Nephron (organoid): ENCODE data around the gene VEGFB.
"Not testable (repeated sequence)": the region's sequence is repeated elsewhere in the genome, so short reads cannot be mapped to it uniquely, and the experiment has no call there.

Experiments used
- H3K27ac Mint-ChIP-seq, 3 experiments: 2 replicates each; pipeline ENCODE4 v1.8.0; 2020; ENCODE audit warnings: mixed read lengths in 3 of 3, mild to moderate bottlenecking in 2 of 3, moderate library complexity in 1 of 3
- H3K27me3 Mint-ChIP-seq: 2 replicates; pipeline ENCODE4 v1.8.0; 2021; ENCODE audit warnings: low read depth, mild to moderate bottlenecking, moderate library complexity, mixed read lengths
- H3K36me3 Mint-ChIP-seq: 2 replicates; pipeline ENCODE4 v1.8.0; 2020; ENCODE audit warnings: low read depth, mixed read lengths
- H3K4me1 Mint-ChIP-seq: 2 replicates; pipeline ENCODE4 v1.8.0; 2020; ENCODE audit warnings: mixed read lengths
- H3K4me3 Mint-ChIP-seq, 3 experiments: 2 replicates each; pipeline ENCODE4 v1.8.0; 2020; ENCODE audit warnings: mild to moderate bottlenecking in 3 of 3, mixed read lengths in 3 of 3, moderate library complexity in 2 of 3
- H3K9me3 Mint-ChIP-seq: 2 replicates; pipeline ENCODE4 v1.8.0; 2020; ENCODE audit warnings: mixed read lengths
- TF ChIP-seq, protein P1 (sequence below), 3 experiments: fragments of 200-600 bp; sonication (generic); IDR thresholded peaks; one replicate each; pipeline ENCODE4 v1.5.0; 2021; ENCODE audit warnings: antibody characterized with exemption in 3 of 3; ENCODE audit not compliant: unreplicated experiment in 3 of 3

VEGFB gene

DNA sequence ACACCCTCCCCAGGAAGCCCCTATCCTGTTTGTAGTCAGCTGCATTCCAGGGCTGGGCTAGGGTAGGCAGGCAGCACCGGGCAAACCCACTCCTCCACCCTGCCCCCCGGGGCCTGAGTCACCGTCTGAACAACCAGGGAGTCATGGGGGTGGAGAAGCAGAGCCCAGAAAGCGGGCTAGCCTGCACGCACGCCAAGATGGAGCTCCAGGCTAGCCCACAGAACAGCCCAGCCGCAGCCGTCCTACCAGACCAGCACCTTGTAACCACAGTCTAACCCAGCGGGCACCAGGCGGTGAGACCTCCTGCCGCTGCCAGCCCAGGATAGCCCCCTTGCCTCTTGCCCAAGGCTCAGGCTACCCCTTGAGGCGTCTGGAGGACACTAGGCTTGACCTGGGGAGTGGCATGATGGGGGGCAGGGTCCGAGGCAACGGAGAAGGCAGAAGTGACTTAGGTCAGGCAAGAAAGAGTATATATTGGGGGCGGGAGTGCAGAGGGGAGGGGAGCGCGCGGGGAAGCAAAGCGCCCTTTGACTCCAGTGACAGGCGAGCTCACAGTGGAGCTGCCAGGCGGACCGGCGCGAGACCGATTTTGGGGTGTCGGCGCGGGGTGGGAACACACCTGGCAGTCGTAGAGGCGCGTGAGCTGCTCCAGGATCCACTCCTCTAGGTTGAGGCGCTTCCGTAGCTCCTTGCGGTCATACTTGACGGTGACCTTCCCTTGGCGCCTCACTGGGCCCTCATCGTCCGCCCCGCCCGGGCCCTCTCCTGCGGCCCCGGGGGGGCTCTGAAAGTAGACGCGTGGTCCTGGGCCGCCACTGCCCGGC lies 11.6 kb downstream of the VEGFB start:
- Mint-ChIP-seq H3K27ac (peak overlapping the region; percentile 76 to 88 (median 86)), H3K27me3 (no peaks in the 10 kb centered on the region), H3K9me3 (no peaks in the 10 kb centered on the region), H3K4me1 (peaks cover 27% of the 10 kb centered on the region), H3K4me3 (peak overlapping the region; percentile 90 to 96 (median 91)), H3K36me3 (peaks cover 6% of the 10 kb centered on the region)
- TF ChIP-seq, protein P1, sequence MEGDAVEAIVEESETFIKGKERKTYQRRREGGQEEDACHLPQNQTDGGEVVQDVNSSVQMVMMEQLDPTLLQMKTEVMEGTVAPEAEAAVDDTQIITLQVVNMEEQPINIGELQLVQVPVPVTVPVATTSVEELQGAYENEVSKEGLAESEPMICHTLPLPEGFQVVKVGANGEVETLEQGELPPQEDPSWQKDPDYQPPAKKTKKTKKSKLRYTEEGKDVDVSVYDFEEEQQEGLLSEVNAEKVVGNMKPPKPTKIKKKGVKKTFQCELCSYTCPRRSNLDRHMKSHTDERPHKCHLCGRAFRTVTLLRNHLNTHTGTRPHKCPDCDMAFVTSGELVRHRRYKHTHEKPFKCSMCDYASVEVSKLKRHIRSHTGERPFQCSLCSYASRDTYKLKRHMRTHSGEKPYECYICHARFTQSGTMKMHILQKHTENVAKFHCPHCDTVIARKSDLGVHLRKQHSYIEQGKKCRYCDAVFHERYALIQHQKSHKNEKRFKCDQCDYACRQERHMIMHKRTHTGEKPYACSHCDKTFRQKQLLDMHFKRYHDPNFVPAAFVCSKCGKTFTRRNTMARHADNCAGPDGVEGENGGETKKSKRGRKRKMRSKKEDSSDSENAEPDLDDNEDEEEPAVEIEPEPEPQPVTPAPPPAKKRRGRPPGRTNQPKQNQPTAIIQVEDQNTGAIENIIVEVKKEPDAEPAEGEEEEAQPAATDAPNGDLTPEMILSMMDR (IDR thresholded peaks at IDR 0.05; ENCODE audit: unreplicated experiment in 3 of 3): no peak

DNA sequence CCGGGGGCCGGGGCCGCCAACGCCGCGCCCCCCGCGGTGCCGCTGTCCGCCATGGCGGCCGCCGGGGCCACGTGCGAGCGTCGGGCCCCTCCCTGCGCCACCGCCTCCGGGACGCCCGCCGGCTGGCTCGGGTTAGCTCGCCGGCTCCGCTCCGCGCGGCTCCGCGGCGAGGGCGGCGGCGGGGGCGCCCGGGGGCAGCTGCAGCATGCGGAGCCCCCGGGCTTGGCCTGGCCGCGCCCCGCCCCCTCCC lies 12.2 kb downstream of the VEGFB start:
- H3K27me3 Mint-ChIP-seq, H3K36me3 Mint-ChIP-seq, H3K9me3 Mint-ChIP-seq: not testable (repeated sequence)
- H3K4me1 Mint-ChIP-seq: peaks cover 27% of the 10 kb centered on the region
- H3K4me3 Mint-ChIP-seq: peak overlapping the region; percentile 88 to 93 (median 90)
- H3K27ac Mint-ChIP-seq: peak overlapping the region in 2 of 3 experiments; percentile 90 to 94

DNA sequence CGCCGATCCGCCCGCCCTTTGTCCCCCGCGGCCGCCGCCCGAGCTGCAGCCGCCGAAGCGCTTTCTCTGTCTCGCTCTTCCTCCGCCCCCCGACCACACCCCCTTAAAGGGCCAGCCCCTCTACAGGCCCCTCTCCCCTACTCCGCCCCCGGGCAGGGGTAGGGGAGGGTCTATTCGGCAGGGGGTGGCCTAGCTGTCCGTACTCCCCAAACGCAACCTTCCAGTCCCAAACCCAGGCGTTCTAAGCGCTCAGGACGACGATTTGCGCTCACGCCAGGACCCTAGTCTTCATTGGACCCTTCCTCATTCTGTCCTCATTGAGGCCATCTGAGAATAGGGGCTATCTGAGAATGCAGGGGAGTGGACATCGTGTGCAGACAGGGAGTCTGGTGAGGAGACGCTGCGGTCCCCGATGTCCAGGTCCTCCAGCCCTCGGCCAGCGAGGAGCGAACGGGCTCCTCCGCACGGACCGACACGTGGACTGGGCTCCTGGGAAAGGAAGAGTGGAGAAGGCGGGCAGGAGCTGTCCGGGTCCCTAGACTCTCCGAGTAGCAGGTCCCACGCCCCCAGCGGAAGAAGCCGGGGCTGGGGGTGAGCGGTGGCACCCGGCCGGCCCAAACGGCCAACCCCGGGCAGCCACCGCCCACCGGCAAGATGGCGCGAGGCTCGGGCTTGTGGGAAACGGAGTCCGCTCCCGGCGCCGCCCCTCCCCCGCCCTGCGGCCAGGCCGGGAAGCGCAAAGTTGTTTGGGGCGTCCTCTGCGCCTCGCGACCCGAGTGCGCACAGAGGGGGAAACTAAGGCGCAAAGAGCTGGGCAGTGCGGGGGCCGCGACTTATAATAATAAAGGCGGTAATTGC lies 12.7 kb downstream of the VEGFB start, which contains the start of gene PPP1R14B:
PPP1R14B (minus strand) TSS at position 73 of the 858 bp plus-strand sequence. CDS start 270 bp downstream, outside the sequence.
- TF ChIP-seq, protein P1 (IDR thresholded peaks at IDR 0.05; ENCODE audit: unreplicated experiment in 3 of 3): peak in 1 of 3 experiments; percentile 9
- H3K27me3 Mint-ChIP-seq: no peaks in the 10 kb centered on the region
- H3K9me3 Mint-ChIP-seq: no peaks in the 10 kb centered on the region
- peak within 1 kb of the TSS; percentile 91 to 96 (median 93) for H3K4me3 Mint-ChIP-seq
- H3K4me1 Mint-ChIP-seq: peaks cover 27% of the 10 kb centered on the region
- H3K36me3 Mint-ChIP-seq: peaks cover 6% of the 10 kb centered on the region
- H3K27ac Mint-ChIP-seq: peak within 1 kb of the TSS; percentile 94 to 95 (median 94)

DNA sequence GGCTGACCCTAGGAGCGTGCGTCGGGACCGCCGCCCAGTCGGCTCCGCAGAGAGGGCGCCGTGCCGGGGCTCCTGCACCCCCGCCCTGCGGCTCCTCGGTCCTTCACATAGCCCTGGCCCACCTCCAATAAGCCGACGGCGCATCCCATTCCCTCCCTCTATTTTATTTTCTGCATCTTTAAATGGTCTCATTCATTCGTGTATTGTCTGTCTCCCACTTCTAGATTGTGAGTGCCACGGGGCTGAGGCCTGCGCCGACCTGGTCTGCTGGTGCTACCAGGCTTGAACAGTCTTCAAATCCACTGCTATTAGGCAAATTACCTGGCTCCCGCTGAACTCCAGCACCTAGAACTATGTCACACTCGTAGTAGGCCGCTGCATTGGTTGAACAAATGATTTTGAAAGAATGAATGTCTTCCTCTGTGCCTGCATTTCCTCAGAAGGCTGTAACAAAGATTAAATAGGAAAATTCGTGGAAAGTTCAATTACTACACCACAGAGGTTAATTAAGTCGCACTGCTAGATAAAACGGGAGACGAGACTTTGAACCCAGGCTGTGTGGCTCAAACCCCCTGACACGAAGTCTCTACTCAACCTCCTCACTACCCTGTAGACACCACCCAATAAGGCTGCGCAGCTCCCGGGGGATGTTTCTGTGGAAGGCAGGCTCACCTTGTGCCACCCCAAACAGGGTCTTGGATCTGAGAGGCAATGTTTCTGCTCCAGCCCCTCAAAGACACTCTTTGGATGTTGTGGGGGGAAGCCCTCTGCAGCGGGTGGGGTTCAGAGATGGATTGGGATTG lies 13.5 kb downstream of the VEGFB start:
- no peaks in the 10 kb centered on the region for H3K27me3 Mint-ChIP-seq
- H3K36me3 Mint-ChIP-seq: peaks cover 6% of the 10 kb centered on the region
- peak overlapping the region; percentile 88 to 94 (median 92) for H3K27ac Mint-ChIP-seq
- peak overlapping the region; percentile 88 to 93 (median 89) for H3K4me3 Mint-ChIP-seq
- peaks cover 27% of the 10 kb centered on the region for H3K4me1 Mint-ChIP-seq
- TF ChIP-seq, protein P1 (IDR thresholded peaks at IDR 0.05; ENCODE audit: unreplicated experiment in 3 of 3): no peak
- H3K9me3 Mint-ChIP-seq: no peaks in the 10 kb centered on the region

DNA sequence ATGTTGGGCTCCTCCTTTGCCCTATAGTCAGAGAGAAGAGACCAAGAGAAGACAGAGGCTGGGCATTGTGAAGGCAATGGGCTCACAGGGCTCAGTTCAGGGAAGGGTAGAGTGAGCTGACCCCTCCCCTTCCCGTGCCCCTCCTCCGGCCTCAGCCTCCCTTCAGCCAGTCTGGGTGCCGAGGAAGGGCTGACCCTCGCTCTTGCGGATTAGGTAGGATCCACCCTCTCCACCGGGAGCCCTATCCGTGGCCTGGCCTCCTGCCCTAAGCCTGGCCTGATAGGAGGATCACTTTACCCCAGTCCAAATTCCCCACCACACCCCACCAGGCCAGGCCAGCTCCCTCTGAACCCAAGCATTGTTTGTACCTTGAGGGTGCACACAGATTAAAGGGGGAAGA lies 14.2 kb downstream of the VEGFB start:
- Mint-ChIP-seq H3K4me3 (peak overlapping the region; percentile 88 to 93 (median 89)), H3K4me1 (peaks cover 22% of the 10 kb centered on the region), H3K27ac (no peak overlapping the region), H3K36me3 (peaks cover under 1% of the 10 kb centered on the region), H3K27me3 (no peaks in the 10 kb centered on the region), H3K9me3 (no peaks in the 10 kb centered on the region)
- TF ChIP-seq, protein P1 (IDR thresholded peaks at IDR 0.05; ENCODE audit: unreplicated experiment in 3 of 3): no peak

DNA sequence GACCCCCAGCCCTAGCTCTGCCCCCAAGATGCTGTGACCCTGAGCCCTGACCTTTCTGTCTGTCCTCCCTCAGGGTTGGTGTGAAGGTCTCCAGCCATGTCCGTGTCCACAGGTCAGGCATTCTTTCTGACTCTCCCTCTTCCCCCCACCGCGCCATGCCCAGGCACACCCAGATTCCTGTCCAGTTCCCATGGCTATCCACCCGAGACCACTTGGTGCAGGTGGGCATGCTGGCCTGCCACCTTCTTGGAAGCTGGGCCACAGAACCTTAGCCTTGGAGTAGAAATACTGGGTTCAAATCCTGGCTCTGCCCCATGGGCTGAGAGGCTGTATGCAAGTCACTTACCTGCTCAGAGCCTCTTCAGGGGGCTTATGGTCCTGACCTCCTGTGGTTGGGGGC lies 14.7 kb downstream of the VEGFB start:
- H3K27me3 Mint-ChIP-seq: no peaks in the 10 kb centered on the region
- H3K4me3 Mint-ChIP-seq: peak overlapping the region; percentile 55 to 93 (median 89)
- peaks cover 19% of the 10 kb centered on the region for H3K4me1 Mint-ChIP-seq
- no peaks in the 10 kb centered on the region for H3K9me3 Mint-ChIP-seq
- H3K36me3 Mint-ChIP-seq: peaks cover 3% of the 10 kb centered on the region
- peak overlapping the region in 1 of 3 experiments; percentile 41 for H3K27ac Mint-ChIP-seq
- TF ChIP-seq, protein P1 (IDR thresholded peaks at IDR 0.05; ENCODE audit: unreplicated experiment in 3 of 3): no peak
